ENCODE measurements around the gene SEC24B. TPM values are rescaled to one million over a fixed set of nuclear protein-coding genes. Genes with fewer than 3 reads are reported as not detected.

SEC24B gene
- total and polyA plus RNA-seq, 10 of the 15 experiments (the other 5 are each of a cell fraction or from before 2014, with no cell fraction given), result 6.4 to 43.2 (median 16.0) TPM

GRCh38 chr4:109560687-109561461 is 127.3 kb downstream of the SEC24B start (continued):
- peak; percentile 74 for TF ChIP-seq NKRF (conservative IDR thresholded peaks at IDR 0.05)
- TF ChIP-seq HSF1 (IDR thresholded peaks at IDR 0.05; ENCODE audit: low read depth, low read length), result no peak
- TF ChIP-seq ZNF24 (IDR thresholded peaks at IDR 0.05), result peak; percentile 59; the same call in 1 of the 2 replicates
- no peak for TF ChIP-seq PRDM15 (CRISPR knock-in tag; IDR thresholded peaks at IDR 0.05)
- no peak for TF ChIP-seq BRCA1 (IDR thresholded peaks at IDR 0.05; ENCODE audit: low read depth, low read length)
- no peak for TF ChIP-seq FOS (IDR thresholded peaks at IDR 0.05; ENCODE audit: borderline replicate concordance, extremely low read depth, insufficient read length)
- no peak for TF ChIP-seq RBBP5 (conservative IDR thresholded peaks at IDR 0.05)
- TF ChIP-seq NRF1 (conservative IDR thresholded peaks at IDR 0.05; ENCODE audit: low read depth, low read length), result no peak
- no peak for TF ChIP-seq RELA (IDR thresholded peaks at IDR 0.05; ENCODE audit: borderline replicate concordance, partially characterized antibody)
- peak; percentile 92 for TF ChIP-seq SKIL (IDR thresholded peaks at IDR 0.05; ENCODE audit: low read depth, poor library complexity, severe bottlenecking)
- no peak for TF ChIP-seq ZNF687 (IDR thresholded peaks at IDR 0.05)
- 0 out of 2 replicates have a peak, but pooled peaks have one; percentile 64 for TF ChIP-seq SIN3A (IDR thresholded peaks at IDR 0.05; ENCODE audit: low read depth, low read length)
- peak; percentile 34 to 54; a peak in 1 of 4 replicates for TF ChIP-seq BHLHE40 (IDR thresholded peaks at IDR 0.05; ENCODE audit: borderline replicate concordance in 1 of 2, low read depth in 2 of 2, low read length in 1 of 2)
- TF ChIP-seq ZBED1 (IDR thresholded peaks at IDR 0.05; ENCODE audit: borderline replicate concordance), result peak; percentile 65; the same call in 1 of the 2 replicates
- peak; percentile 87 for TF ChIP-seq RUNX3 (IDR thresholded peaks at IDR 0.05; ENCODE audit: low read length)
